ENCODE measurements around the gene DYNC1LI2. TPM values are rescaled to one million over a fixed set of nuclear protein-coding genes. Genes with fewer than 3 reads are reported as not detected.

Gene DYNC1LI2
- total and polyA plus RNA-seq, 12 donors, result 39.3 to 234 (median 94.3) TPM

GRCh38 chr16:66719246-66719645 lies 32.2 kb downstream of the DYNC1LI2 start:
- Histone ChIP-seq H3K4me3 (no peak overlapping the region), H3K27ac (no peak overlapping the region), H3K9me3 (replicated peaks in 1 of 3) (no peaks in the 10 kb centered on the region), H3K36me3 (replicated peaks in 1 of 2) (peaks cover 0 to 37% of the 10 kb centered on the region in 2 donors), H3K4me1 (replicated peaks in 1 of 2) (no peaks in the 10 kb centered on the region), H3K27me3 (no peaks in the 10 kb centered on the region)
- TF ChIP-seq, protein P1, sequence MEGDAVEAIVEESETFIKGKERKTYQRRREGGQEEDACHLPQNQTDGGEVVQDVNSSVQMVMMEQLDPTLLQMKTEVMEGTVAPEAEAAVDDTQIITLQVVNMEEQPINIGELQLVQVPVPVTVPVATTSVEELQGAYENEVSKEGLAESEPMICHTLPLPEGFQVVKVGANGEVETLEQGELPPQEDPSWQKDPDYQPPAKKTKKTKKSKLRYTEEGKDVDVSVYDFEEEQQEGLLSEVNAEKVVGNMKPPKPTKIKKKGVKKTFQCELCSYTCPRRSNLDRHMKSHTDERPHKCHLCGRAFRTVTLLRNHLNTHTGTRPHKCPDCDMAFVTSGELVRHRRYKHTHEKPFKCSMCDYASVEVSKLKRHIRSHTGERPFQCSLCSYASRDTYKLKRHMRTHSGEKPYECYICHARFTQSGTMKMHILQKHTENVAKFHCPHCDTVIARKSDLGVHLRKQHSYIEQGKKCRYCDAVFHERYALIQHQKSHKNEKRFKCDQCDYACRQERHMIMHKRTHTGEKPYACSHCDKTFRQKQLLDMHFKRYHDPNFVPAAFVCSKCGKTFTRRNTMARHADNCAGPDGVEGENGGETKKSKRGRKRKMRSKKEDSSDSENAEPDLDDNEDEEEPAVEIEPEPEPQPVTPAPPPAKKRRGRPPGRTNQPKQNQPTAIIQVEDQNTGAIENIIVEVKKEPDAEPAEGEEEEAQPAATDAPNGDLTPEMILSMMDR (IDR thresholded peaks at IDR 0.05), result no peak
- TF ChIP-seq POLR2A (IDR thresholded peaks at IDR 0.05), result no peak
- intact Hi-C loops (cut with DNase I), result no loop called here
- 75 to 96% (median 93%) methylated on average over 4 of the region's 4 CpGs for WGBS, 4 donors
- no peak for DNase-seq

DNA sequence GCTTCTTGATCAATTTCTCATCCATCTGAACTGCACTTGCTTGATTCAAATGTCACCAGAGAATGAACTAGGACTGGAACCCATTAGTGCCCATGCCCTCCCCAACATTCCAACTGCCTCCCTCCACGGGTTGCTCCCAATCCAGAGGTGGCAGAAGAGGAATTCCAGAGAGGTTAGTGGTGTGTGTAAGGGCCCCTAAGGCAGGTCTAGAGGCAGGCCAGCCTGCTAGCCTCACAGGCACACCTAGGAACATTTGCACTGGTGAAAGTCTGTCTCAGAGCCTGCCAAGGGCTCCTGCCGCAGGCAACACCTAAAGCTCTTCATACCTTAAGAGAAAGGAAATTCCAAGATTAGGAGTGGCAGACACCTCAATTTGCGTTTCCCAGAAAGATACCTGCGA lies 33.6 kb downstream of the DYNC1LI2 start:
- Histone ChIP-seq H3K9me3 (replicated peaks in 1 of 3) (no peaks in the 10 kb centered on the region), H3K4me1 (replicated peaks in 1 of 2) (no peaks in the 10 kb centered on the region), H3K27ac (no peak overlapping the region), H3K27me3 (no peaks in the 10 kb centered on the region), H3K36me3 (replicated peaks in 1 of 2) (peaks cover 0 to 22% of the 10 kb centered on the region in 2 donors), H3K4me3 (no peak overlapping the region)
- intact Hi-C loops (cut with DNase I), result no loop called here
- no peak for DNase-seq
- 76 to 89% (median 82%) methylated on average over 4 of the region's 4 CpGs for WGBS, 4 donors
- TF ChIP-seq, protein P1 (IDR thresholded peaks at IDR 0.05), result no peak
- TF ChIP-seq POLR2A (IDR thresholded peaks at IDR 0.05), result no peak

DNA sequence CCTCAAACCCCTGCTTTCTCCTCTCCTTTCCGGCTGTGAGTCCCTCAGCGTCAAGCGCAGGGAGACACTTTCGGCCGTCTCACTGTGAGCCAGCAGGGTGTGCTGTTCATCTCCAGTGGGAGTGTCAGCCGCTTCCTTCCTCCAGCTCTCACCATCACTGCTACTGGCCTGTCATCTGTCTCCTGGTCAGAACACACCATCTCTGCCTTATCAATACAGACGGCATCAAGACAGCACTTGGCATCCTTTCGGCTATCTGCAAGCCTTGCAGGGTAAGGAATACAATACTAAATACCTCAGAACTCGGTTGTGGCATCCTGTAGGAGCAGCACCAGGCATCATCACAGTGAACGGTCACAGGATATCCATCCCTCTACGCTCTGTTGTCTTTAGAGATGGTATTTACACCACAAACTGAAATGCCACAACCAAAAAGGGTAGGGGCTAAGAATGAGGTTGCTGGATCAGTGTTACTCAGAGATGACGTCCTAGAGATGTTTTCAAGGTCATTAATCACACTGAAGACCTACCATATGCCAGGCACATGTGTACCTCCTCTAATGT lies 34.2 kb downstream of the DYNC1LI2 start:
- peak; percentile 31 to 79 (median 57) for DNase-seq
- H3K27ac ChIP-seq, result no peak overlapping the region
- H3K9me3 ChIP-seq (replicated peaks in 1 of 3), result no peaks in the 10 kb centered on the region
- intact Hi-C loops (cut with DNase I), result no loop called here
- 38 to 50% (median 41%) methylated on average over 12 of the region's 12 CpGs for WGBS, 4 donors
- H3K4me3 ChIP-seq, result no peak overlapping the region
- no peaks in the 10 kb centered on the region for H3K4me1 ChIP-seq (replicated peaks in 1 of 2)
- TF ChIP-seq POLR2A (IDR thresholded peaks at IDR 0.05), result no peak
- TF ChIP-seq, protein P1 (IDR thresholded peaks at IDR 0.05), result peak; percentile 15 to 64 (median 53)
- H3K27me3 ChIP-seq, result no peaks in the 10 kb centered on the region
- H3K36me3 ChIP-seq (replicated peaks in 1 of 2), result peaks cover 0 to 16% of the 10 kb centered on the region in 2 donors

DNA sequence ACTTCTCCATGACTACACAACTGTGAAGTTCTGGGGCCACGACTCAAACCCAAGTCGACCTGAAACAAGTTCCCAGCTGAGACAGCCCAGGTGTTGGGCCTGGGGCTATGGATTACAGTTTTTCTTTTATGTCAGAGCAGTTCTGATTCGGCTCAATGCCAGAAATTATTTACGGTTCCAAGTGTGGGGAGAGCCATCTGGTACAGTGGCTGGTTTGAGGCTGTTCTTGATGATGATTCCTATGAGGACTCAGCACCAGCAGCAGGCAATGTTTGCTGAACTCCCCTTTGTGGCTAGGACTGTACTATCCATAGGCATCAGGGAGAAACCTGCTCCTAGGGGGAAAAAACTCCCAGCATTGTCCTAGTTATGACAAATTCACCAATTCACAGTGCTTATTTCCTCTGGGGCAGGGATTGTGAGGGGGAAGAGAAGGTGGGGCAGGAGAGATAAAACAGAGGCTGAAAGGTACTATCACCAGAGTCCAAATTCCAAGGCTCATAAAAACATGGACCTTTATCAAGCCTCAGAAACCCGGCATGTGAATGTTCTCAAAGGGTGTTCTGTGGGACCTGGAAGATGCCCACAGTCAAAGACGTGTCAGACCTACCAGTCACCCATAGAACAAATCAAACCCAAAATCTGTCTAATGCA lies 36.6 kb downstream of the DYNC1LI2 start:
- H3K9me3 ChIP-seq (replicated peaks in 1 of 3), result no peaks in the 10 kb centered on the region
- H3K4me1 ChIP-seq (replicated peaks in 1 of 2), result no peaks in the 10 kb centered on the region
- H3K4me3 ChIP-seq, result no peak overlapping the region
- intact Hi-C loops (cut with DNase I), result no loop called here
- peaks cover 0 to 7% of the 10 kb centered on the region in 2 donors for H3K36me3 ChIP-seq (replicated peaks in 1 of 2)
- WGBS, 4 donors, result 59 to 80% (median 67%) methylated on average over 4 to 6 of the region's 6 CpGs
- no peaks in the 10 kb centered on the region for H3K27me3 ChIP-seq
- no peak for TF ChIP-seq POLR2A (IDR thresholded peaks at IDR 0.05)
- TF ChIP-seq, protein P1 (IDR thresholded peaks at IDR 0.05), result no peak
- peak in 1 of 7 donors; percentile 60 for DNase-seq
- no peak overlapping the region for H3K27ac ChIP-seq
